Stimulated activated CD4-positive, alpha-beta T cell treated with anti-CD3 and anti-CD28 coated beads, Interleukin-2, amount 100 ng/mL, for 24 hours (primary cell): ENCODE measurements around the gene TBL1X.

ENCODE experiments used
- DNase-seq, 2 donors: peaks; one replicate each; pipeline ENCODE4 v3.0.0-alpha.2; 2020

The TBL1X gene

DNA sequence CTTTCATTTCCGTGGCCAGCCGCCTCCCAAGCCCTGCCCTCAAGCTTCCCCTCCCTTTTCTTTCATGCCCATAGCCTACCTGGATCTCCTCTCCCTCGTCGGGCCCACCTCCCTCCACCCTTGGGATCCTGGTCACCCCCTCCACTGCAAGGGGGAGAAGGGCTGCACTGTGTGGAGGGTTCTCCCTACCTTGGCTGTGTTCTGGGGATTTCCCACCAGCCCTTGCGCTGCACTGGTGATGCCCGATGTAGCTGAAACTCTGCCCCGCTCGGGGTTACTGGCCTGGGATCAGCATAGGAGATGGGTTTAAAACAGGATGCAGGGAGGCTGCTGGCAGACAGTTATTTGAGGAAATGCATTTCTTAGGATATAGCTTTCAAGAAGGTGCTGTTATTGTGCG, 128.9 kb downstream of the TBL1X start:
- DNase-seq, result no peak

DNA sequence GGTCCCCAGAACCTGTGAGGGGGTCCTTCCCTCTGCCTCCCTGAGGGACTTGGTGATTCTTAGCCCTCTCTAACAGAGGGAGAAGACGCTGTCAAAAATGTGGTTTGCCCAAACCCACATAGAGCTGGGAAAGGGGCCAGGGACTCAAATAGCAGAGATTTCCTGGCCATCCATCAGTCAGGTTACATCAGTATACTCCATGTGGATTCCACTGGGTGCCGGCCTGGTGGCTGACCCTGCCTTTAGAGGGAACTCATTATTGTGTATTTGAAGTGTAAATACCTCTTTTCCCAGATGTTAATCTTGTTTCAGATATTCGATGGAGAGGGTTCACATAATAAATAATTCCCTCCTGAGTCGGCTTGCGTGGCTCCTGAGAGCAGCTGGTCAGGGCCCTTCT, 130.3 kb downstream of the TBL1X start:
- no peak for DNase-seq

DNA sequence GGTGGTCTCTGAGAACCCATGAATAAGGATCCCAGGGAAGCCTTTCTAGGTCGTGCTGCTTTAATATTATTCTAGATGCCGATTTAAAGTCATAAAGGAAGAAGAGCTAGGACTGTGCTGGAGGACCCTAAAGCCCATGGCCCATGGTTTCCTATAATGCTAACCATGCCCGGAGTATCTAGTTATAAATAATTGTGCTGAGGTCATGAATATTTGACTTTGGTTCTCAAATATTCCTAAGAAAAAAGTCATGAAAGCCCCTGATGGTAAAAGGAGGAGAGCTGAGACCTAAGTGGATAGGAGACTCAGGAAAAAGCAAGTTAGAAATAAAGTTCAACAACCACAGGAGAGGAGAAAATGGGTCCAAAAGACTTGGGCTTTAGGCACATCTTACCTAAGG, 132.0 kb downstream of the TBL1X start:
- no peak for DNase-seq

DNA sequence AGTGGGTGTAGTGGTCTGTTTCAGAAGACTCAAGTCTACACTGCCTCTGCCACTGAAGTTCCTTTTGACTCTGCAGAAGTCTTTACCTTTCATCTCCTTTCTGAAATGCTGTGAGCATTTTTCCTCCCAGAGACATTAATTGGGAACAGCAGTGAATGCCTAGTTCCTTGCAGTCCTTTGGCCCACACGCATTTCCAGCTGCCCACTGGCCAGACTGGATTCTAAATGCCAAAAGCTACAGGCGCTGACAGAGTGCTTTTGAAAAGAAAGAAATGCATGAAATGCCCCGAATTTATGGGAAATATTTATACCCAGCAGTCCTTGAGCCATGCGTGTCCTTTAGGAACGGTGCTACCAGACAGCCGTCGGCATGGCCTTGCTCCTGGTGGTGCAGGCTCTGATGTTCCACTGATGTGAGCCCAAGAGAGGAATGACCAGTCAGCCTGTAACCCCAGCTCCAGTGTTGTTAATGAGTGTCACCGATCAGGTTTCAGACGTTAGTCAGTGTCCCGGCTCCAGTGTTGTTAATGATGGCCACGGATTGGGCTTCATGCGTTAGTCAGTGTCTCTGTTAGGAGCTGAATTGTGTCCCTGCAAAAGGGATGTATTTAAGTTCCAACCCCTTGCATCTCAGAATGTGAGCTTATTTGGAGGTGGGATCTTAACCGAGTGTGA, 132.6 kb downstream of the TBL1X start:
- DNase-seq, result no peak

DNA sequence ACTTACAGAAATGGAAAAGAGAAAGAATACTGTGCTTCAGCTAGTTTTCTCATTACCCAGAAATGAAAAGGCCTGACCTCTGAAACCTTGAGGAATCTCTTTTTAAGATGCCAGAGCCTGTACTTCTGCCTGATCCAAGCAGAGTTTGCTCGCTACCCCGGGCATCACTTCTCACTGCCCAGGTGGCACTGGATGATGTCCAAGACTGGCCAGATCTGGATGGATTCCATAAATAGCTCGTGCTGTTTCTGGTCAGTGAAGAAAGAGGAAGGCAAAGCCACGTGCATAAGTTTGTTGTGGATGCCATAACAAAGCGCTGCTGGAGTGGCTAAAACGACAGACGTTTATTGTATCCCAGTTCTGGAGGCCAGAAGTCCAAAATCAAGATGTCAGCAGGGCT, 133.5 kb downstream of the TBL1X start:
- no peak for DNase-seq

DNA sequence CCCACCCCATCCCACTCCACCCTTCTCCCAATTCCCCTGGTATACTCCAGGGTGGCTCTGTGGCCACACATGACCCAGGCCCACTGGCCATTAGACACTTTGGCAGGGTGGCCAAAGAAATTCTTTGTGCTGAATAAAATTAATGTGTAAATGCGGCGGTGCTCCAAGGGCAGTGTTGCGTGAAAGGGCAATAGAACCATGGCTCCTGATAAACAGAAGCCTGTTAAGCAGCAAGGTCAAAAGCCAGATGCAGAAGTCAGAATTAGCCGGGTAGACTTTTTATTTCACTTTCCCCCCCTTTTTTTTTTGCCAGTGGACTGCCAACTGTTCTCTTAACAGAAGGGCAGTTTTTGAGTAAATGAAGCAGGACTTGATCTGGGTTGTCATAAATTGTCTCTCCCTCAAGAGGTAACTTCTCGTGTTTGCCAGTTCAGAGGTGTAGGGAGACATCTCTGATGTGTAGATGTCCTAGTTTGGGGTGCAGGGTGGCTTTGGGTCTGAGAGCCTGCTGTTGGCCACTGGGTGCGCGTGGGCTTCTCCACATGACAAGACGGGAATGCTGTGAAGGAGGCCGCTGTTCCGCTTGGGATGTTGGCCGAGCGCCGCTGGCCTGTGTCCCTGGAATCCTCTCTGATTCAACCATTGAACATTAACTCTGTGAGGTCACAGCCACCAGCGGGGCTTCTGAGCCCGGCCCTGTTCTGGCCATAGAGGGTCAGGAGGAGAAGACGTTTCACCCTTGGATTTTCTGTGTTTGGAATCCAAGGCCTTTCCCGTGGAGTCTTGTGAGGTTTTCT, 139.5 kb downstream of the TBL1X start:
- DNase-seq, result no peak

DNA sequence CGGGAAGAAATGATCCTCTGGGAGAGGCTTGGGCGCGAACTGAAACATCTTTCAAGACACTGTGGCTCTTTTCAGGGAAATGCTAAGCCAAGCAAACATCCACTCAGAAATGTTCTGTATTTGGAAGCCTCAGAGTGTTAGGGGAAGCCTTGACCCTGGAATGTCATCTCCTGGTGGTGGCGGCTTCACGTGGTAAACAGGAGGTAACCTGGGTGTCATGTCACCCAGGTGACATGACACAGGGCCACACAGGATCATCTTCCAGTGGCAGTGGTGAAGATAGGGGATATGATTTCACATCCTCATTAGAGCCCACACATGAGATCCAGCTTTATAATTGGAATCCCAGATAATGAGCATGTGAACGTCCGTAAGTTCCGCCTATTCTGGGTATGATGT, 140.0 kb downstream of the TBL1X start:
- no peak for DNase-seq

DNA sequence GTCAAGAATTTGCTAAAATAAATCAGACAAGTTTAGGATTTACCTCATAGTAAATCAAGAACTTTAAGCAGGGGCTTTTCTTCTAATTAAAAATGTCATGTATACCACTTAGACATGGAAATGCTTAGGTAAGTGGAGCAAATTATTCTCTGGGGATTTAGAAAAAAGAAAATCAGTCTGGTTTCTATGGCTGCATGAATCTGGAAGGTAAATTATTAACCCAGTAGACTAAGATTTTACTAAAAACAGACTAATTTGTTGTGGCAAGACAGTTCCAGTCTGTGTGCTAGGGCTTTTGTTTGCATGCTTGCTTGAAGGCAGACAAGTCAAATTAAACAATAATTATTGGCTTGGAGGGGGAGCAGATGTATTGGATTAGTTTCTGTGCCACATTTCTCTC, 140.6 kb downstream of the TBL1X start:
- no peak for DNase-seq

DNA sequence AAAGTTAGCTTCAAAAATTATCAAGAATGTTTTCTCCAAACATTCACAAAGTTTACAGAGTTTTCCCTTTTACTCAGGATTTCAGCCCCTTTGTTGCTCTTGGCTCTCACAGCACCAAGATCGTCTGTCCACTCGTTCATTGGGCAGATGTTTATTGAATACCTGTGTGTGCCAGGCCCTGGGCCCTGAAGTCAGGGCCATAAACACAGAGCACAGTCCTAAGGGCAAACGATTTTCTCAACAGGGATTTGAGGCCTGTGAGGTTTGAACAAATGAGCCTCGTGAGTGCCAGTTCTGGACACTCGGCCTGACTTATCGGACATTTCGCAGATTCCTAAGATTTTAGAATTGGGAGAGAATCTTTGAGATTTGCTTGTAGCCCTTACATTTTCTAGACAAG, 142.1 kb downstream of the TBL1X start:
- DNase-seq, result no peak

DNA sequence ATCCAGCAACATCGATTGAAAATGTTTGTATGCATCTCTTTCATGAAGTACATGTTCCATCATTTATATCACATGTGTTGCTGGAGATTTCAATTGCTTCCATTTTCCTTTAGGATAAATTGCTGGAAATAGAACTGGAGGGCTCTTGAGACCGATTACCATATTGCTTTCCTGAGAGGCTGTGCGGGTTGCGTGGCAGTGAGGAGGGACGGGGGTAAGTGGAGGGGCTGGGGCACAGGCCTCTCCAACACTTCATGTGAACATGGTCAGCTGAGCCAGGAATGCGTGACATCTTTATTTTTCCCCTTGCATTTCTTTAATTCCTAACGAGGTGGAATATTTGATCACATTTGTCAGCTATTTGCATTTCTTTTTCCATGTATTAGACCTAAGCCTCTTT, 144.6 kb downstream of the TBL1X start:
- no peak for DNase-seq

DNA sequence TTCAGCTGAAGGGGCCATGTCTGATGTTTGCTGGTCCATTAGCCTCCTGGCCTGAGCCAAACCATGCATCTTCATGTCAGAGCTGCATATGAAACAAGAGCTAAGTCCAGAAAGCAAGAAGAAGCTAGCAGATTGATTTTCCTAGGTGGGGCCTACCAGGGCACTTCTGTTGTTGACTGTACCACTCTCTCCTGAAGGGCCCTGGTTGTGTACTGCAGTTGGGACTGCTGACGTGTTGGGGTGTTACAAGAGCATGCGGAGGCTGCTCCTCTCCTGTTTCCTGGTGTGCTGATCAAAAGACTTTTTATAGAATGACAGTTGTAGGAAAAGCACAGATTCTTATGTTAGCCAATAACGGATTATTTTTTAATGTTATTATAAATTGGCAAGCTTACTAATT, 145.1 kb downstream of the TBL1X start:
- no peak for DNase-seq

DNA sequence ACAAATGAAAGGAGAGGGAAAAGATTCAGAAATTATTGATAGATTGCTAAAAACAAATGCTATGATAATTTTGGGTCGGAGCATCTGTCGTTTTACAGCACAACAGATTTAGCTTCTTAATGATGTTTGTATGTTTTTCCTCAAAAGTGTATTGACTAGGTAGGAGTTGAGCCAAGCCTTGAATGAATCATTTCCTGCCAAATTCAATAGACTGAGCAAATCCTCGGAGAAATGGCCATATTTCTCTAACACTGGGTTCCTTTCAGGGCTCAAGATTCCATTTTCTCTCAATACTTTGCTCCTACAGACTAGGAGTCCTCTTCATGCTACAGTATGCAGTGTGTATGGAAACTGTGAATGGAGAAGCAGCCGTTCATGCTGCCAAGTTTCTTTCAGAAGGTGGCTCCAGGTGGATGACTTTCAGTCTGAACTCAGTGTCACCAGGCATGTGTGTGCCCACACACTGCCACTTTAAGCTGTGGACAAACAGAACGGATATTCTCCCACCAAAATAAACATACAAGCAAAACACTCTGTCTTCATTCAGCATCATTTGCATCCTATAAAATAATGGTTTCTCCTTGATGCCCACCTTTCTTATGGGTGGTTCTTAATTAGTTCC, 146.0 kb downstream of the TBL1X start:
- DNase-seq, result no peak

DNA sequence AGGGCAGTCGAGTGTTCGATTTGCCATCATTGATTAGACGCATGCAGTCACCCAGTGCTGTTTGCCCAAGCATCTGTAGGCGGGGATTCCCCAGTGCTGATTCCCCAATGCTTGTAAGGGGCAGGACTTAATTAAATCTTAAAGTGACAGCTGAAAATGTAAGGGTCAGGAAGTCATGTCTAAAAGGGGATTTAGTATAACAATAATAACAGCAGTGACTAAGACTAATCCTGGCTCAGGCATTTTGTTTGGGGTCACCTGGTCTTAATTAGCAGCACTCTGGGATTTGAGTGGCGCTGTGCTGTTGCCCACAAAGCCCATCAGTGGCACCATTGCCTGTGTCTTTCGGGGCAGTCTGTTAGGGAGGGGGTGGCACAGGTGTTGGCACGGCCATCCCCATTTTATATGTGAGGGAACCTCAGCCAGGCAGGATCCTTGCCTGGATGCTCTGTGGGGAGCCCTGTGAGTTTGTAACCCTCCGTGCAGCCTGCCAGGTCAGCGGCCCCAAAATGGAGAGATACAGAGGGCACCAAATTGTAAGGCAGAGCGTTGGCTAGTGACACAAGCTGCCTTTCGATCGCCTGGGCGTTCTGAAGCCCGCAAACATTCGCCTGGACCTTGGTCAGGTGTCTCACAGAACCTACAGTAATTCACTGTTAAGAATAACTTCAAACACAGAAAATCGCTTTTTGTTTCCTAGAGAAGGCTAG, 146.7 kb downstream of the TBL1X start:
- no peak for DNase-seq

DNA sequence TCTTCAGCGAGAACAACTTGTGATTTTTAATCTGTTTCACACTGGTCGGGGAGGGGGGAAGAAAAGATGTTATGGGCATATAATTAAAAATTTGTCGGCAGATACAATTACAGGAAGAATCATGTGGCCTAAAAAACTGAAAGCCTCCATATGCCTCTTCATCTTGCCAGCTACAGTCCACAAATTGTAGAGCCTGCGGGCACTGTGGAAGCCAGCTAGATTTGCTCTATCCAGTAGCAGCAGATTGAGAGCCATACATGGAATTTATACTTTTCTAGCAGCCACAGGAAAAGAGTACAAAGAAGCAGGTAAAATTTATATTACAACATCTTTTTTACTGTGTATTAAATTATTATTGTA, 147.3 kb downstream of the TBL1X start:
- no peak for DNase-seq

DNA sequence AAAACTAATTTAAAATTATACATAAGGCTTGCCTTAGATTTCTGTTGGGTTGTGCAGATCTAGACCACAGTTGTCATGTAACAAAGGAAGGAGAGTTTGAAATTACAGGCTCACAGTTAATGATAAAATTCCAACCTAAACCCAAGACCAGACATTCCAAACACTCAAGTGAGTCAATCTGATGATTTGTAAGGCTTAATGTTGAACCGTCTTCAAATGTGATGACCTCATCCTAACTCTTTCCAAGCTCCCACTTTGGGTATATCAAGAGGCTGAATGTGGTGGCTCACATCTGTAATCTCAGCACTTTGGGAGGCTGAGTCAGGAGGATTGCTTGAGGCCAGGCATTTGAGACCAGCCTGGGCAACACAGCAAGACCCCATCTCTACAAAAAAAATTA, 149.2 kb downstream of the TBL1X start:
- DNase-seq, result no peak

DNA sequence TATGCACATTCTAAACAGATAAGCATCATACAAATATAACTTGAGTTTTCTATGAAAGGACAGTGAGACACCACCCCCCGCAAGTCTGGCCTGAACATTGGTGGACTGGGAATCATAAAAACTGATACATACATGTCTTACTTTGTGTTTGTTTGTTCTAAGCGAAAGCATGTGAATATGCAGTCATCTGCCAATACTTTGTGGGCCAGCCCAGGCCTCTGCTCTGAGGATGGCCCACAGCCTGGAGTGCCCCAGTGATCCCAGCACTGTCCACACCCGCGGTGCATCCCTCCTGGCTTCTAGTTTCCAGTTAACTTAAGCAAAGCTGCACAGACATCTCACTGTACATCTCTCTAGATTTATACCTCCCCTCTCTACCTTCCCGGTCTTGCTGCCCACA, 154.3 kb downstream of the TBL1X start:
- DNase-seq, result no peak

DNA sequence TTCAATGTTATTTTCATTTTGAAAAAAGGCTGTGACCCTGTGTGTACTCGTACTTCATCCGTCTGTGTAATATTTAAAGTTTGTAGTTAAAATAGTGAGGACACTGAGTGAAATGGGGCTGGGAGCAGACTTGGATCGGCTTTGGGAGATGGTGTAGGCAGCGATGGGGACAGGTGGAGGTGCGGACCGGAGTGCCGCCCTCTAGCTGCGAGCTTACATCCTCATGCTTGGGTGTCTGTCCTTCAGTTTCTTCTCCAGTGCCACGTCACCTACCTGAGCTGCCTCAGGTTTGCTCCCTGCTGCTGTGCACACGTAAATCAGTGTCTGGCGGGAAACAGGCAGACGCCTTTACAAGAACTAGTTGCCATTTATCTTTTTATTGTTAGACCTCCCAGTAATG, 154.7 kb downstream of the TBL1X start:
- no peak for DNase-seq

DNA sequence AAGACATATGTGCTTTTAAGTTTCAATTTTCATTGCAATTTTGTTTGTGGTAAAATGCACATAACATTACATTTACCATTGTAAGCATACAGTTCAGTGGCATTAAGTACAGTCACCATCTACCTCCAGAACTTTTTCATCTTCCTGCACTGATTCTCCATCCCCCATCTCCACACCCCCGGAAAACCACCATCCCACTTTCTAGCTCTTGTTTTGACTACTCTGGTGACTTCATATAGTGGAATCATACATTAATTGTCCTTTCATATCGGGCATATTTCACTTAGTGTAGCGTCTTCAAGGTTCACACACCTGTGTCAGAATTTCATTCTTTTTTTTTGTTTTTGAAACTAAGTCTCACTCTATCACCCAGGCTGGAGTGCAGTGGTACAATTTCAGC, 157.3 kb downstream of the TBL1X start:
- DNase-seq, result peak; percentile 15 to 22

DNA sequence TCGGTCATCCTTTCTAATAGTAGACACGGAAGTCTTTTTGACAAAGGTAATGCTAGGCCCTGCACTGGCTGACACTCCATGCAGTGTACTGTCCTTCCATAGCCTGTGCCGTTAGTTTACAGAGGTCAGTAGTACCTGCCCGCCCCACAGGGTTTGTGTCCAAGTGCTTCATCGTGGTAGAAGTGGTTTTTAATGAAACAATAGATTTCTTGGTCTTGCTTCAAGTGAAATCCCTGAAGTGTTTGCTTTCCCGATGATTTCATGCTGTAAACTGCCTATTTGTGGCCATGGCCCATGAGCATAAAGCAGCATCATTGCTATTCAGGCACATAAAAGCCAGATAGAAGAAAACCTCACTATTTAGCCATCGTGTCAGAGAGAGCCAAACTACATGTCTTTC, 161.5 kb downstream of the TBL1X start:
- DNase-seq, result no peak

DNA sequence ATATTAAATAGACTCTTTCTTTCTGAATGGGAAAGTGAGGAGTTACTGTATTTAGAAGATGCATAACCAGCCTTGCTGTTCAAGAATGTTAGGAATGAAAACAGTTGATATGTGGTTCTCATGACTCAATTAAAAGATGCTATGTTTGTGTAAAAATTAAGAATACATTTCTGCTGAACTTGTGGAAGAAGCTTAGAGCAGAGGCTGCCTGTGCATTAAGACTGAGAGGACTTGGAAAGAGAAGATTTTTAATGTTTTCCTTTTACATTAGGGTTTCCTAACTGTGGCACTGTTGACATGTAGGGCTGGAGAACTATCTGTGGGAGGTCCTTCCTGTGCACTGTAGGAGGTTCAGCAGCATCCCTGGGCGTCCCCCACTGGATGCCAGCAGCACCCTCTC, 163.1 kb downstream of the TBL1X start:
- DNase-seq, result no peak

DNA sequence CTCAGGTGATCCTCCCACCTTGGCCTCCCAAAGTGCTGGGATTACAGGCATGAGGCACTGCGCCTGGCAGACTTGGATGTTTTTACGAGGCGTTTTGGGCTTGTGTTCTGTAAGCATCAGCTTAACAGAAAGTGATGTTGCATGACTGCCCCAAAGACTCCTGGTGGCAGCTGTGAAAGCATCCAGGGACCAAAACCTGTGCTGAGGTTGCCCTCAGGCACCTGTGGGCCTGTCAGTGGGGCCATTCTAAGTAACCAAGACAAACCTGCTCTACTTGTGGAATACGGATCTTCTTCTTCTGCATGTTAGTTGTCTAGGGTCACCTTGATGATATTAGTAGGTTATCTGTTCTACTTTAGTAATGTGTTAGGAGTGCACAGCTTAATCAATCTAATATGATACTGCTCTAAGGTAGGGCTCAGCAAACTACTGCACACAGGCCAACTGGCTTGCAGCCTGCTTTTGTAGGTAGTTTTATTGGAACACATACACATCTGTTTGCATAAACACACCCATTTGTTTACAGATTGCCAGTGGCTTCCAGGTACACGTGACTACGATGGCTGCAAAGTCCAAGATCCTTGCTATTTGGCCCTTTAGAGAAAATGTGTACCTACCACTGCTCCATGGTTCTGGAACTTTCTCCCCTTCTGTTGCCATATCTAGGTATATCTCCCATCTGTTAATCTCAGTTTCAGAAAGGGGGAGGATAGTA, 164.1 kb downstream of the TBL1X start:
- DNase-seq, result no peak

DNA sequence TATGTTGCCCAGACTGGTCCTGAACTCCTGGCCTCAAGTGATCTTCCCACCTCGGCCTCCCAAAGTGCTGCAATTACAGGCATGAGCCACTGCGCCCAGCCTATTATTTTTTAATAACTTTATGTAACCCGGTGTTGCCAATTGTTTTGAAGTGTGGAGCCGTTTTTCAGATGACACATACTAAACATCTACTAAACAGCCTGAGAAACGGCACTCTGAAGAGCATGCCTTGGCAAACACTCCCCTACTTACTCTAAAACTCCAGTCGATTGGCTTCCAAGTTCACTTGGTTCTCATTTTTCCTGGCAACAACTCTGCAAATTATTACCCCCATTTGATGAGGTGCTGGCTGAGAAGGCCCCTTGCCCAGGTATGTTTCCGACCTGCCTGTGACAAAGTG, 169.7 kb downstream of the TBL1X start:
- no peak for DNase-seq

DNA sequence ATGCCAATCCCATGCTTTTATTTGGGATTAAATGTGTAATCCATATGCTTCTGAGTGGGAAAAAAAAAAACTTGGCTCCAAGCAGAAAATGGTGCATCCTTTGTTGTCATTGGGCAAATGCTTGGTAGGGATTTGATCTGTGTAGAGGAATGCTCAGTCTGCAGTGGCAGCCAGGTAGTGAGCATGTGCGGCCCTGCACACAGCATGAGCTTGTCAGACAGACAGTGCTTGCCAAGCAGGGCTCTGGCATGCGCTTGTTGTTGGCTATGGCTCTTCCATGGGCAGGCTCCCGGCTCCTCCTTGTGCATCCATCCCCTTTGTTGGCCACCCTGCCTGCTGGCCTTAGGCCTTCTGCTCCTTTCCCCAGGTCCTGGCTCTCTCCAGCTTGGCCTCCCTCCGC, 170.5 kb downstream of the TBL1X start:
- no peak for DNase-seq
